Gastrocnemius medialis (tissue), 4 donors: Measurements from ENCODE around the gene CDC20. TPM values are rescaled to one million over a fixed set of nuclear protein-coding genes. Genes with fewer than 3 reads are reported as not detected.

Source experiments
- ATAC-seq, 2 donors: fragments of 150-250 bp; one replicate each; pipeline ENCODE4 v1.9.1; 2016
- DNase-seq, 2 donors: peaks; one replicate each; pipeline ENCODE4 v3.0.0-alpha.2; 2019
- H3K27ac ChIP-seq, 4 donors: fragments of 200-600 bp; sonication (generic); 1 replicate in 1 of 4; 2 replicates in 3 of 4; pipeline ENCODE4 v1.5.1; 2016 to 2018; ENCODE audit warnings: mild to moderate bottlenecking in 2 of 4, moderate library complexity in 1 of 4
- H3K27me3 ChIP-seq, 3 donors: fragments of 200-600 bp; sonication (generic) in 2 of 3; 1 replicate in 1 of 3; 2 replicates in 2 of 3; pipeline versions ENCODE4 v1.5.1 to v1.6.0; 2016 to 2019; ENCODE audit warnings: mild to moderate bottlenecking in 1 of 3, moderate library complexity in 1 of 3
- H3K36me3 ChIP-seq, 2 donors: fragments of 200-600 bp; sonication (generic) in 1 of 2; one replicate each; pipeline ENCODE4 v1.5.1; 2017 to 2018
- H3K4me1 ChIP-seq, 2 donors: fragments of 200-600 bp; sonication (generic) in 1 of 2; one replicate each; pipeline ENCODE4 v1.5.1; 2016 to 2017; ENCODE audit warnings: mild to moderate bottlenecking in 2 of 2
- H3K4me3 ChIP-seq, 4 donors: fragments of 200-600 bp; sonication (generic) in 3 of 4; 1 replicate in 1 of 4; 2 replicates in 3 of 4; pipeline ENCODE4 v1.5.1; 2016 to 2019; ENCODE audit warnings: mild to moderate bottlenecking in 2 of 4
- H3K9me3 ChIP-seq, 3 donors: fragments of 200-600 bp; sonication (generic) in 2 of 3; 1 replicate in 1 of 3; 2 replicates in 2 of 3; pipeline ENCODE4 v1.5.1; 2016 to 2019
- POLR2A ChIP-seq, 2 donors: fragments of 450-650 bp; IDR thresholded peaks; one replicate each; pipeline ENCODE4 v1.6.1; 2017; ENCODE audit warnings: antibody characterized with exemption in 2 of 2, mild to moderate bottlenecking in 2 of 2, moderate library complexity in 2 of 2
- in situ Hi-C, 4 donors: fragments of 200-750 bp; cut with MboI; loops; one replicate each; pipeline versions ENCODE4 v1.15.0 to v1.8.0; 2017; ENCODE audit warnings: low sequenced_read_pairs in 4 of 4
- intact Hi-C: fragments of 100-400 bp; cut with DNase I; formaldehyde crosslinking; loops from one replicate; pipeline ENCODE4 v1.15.1; 2023; ENCODE audit warnings: low total_unique reads
- total RNA-seq, 4 donors: library from RNA; depleted of rRNA; stranded (reverse); fragments of >200 nt; gene quantifications; one replicate each; pipeline versions ENCODE4 v1.1.0 to v1.2.3, GENCODE V29; 2016
- TF ChIP-seq, protein P1 (sequence below), 5 experiments: fragments of 450-650 bp in 3 of 5; fragments of 200-600 bp in 2 of 5; sonication (generic) in 2 of 5; IDR thresholded peaks in 4 of 5; conservative IDR thresholded peaks in 1 of 5; 1 replicate in 4 of 5; 2 replicates in 1 of 5; pipeline ENCODE4 v1.5.1; 2016 to 2019; ENCODE audit warnings: antibody characterized with exemption in 5 of 5, mild to moderate bottlenecking in 3 of 5, moderate library complexity in 3 of 5

CDC20 gene
- total RNA-seq, 4 donors from 2014 or later: 0.46 to 2.4 (median 0.76) TPM

DNA sequence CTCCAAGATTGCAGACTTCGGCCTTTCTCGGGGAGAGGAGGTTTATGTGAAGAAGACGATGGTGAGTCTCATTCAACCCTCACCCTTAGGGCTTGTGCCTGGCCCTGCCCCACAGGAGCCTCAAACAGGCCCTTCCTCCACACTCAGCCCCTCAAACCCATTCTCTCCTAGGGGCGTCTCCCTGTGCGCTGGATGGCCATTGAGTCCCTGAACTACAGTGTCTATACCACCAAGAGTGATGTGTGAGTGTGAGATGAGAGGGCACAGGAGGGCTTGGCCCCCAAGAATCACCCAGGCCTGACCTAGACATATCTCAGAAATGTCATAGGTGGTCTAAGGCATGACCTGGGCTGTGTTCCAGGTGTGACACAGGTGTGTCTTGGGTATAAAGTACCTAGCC, 39.5 kb upstream of the CDC20 start:
- Histone ChIP-seq H3K27me3 (no peaks in the 10 kb centered on the region), H3K4me1 (no peaks in the 10 kb centered on the region), H3K36me3 (no peaks in the 10 kb centered on the region), H3K9me3 (no peaks in the 10 kb centered on the region), H3K4me3 (no peak overlapping the region), H3K27ac (no peak overlapping the region)
- no peak for DNase-seq
- in situ Hi-C loops: no loop called here
- no peak for ATAC-seq
- TF ChIP-seq, protein P1, sequence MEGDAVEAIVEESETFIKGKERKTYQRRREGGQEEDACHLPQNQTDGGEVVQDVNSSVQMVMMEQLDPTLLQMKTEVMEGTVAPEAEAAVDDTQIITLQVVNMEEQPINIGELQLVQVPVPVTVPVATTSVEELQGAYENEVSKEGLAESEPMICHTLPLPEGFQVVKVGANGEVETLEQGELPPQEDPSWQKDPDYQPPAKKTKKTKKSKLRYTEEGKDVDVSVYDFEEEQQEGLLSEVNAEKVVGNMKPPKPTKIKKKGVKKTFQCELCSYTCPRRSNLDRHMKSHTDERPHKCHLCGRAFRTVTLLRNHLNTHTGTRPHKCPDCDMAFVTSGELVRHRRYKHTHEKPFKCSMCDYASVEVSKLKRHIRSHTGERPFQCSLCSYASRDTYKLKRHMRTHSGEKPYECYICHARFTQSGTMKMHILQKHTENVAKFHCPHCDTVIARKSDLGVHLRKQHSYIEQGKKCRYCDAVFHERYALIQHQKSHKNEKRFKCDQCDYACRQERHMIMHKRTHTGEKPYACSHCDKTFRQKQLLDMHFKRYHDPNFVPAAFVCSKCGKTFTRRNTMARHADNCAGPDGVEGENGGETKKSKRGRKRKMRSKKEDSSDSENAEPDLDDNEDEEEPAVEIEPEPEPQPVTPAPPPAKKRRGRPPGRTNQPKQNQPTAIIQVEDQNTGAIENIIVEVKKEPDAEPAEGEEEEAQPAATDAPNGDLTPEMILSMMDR (IDR thresholded peaks at IDR 0.05 in 4 of 5, conservative IDR thresholded peaks at IDR 0.05 in 1 of 5): no peak
- TF ChIP-seq POLR2A (IDR thresholded peaks at IDR 0.05): no peak
- intact Hi-C loops: no loop called here

- Histone ChIP-seq H3K27me3 (no peaks in the 10 kb centered on the region), H3K27ac (no peak overlapping the region), H3K36me3 (no peaks in the 10 kb centered on the region), H3K4me1 (no peaks in the 10 kb centered on the region), H3K9me3 (no peaks in the 10 kb centered on the region), H3K4me3 (no peak overlapping the region)
- in situ Hi-C loops: no loop called here
- intact Hi-C loops: no loop called here
- no peak for DNase-seq
- ATAC-seq: no peak
- TF ChIP-seq POLR2A (IDR thresholded peaks at IDR 0.05): no peak
- TF ChIP-seq, protein P1 (IDR thresholded peaks at IDR 0.05 in 4 of 5, conservative IDR thresholded peaks at IDR 0.05 in 1 of 5): no peak
Observed at GRCh38 chr1:43319766-43320165, 39.0 kb upstream of the CDC20 start.

- H3K4me1 ChIP-seq: no peaks in the 10 kb centered on the region
- no peak for TF ChIP-seq POLR2A (IDR thresholded peaks at IDR 0.05)
- in situ Hi-C loops (no loop called here), intact Hi-C loops (no loop called here)
- H3K27ac ChIP-seq: no peak overlapping the region
- H3K36me3 ChIP-seq: no peaks in the 10 kb centered on the region
- no peaks in the 10 kb centered on the region for H3K27me3 ChIP-seq
- ATAC-seq: no peak
- H3K9me3 ChIP-seq: no peaks in the 10 kb centered on the region
- no peak overlapping the region for H3K4me3 ChIP-seq
- DNase-seq: no peak
Observed at GRCh38 chr1:43321331-43321891, 37.4 kb upstream of the CDC20 start.

- Histone ChIP-seq H3K4me3 (no peak overlapping the region), H3K9me3 (no peaks in the 10 kb centered on the region), H3K4me1 (no peaks in the 10 kb centered on the region), H3K36me3 (no peaks in the 10 kb centered on the region), H3K27me3 (no peaks in the 10 kb centered on the region), H3K27ac (no peak overlapping the region)
- TF ChIP-seq, protein P1 (IDR thresholded peaks at IDR 0.05 in 4 of 5, conservative IDR thresholded peaks at IDR 0.05 in 1 of 5): no peak
- no peak for TF ChIP-seq POLR2A (IDR thresholded peaks at IDR 0.05)
- ATAC-seq (no peak), DNase-seq (no peak)
- in situ Hi-C loops: no loop called here
- intact Hi-C loops: no loop called here
Observed at GRCh38 chr1:43322506-43322905, 36.3 kb upstream of the CDC20 start.

- ATAC-seq: no peak
- in situ Hi-C loops (no loop called here), intact Hi-C loops (no loop called here)
- no peak overlapping the region for H3K27ac ChIP-seq
- no peaks in the 10 kb centered on the region for H3K9me3 ChIP-seq
- no peak overlapping the region for H3K4me3 ChIP-seq
- no peaks in the 10 kb centered on the region for H3K27me3 ChIP-seq
- TF ChIP-seq, protein P1 (IDR thresholded peaks at IDR 0.05 in 4 of 5, conservative IDR thresholded peaks at IDR 0.05 in 1 of 5): no peak
- no peak for TF ChIP-seq POLR2A (IDR thresholded peaks at IDR 0.05)
- no peaks in the 10 kb centered on the region for H3K36me3 ChIP-seq
- DNase-seq: no peak
- H3K4me1 ChIP-seq: peaks cover 0 to 2% of the 10 kb centered on the region in 2 donors
Observed at GRCh38 chr1:43324810-43325209, 34.0 kb upstream of the CDC20 start.
